ENCODE measurements around the gene C11orf86.

DNA sequence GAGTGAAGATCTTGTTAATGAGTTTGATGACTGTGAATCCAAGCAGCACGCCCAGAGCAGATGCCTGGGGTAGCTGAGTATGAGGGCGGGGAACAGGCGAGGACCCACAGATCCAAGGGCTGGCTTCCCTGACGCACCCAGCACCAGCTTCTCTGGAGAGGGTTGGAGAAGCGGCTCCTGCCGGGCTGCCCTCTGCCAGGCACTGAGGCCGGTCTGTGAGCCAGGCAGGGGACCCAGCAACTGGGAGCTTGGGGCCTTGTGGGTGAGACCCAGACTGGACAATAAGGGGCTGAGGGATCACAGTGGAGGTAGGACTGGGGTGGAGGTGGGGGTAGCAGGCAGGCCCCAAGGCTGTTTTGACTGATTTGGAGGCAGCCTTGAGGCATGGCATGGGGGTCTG is 39.2 kb downstream of the C11orf86 start:
- no peak for TF ChIP-seq EZH2 (IDR thresholded peaks at IDR 0.05; ENCODE audit: borderline replicate concordance, low read depth, low read length, poor library complexity, severe bottlenecking)
- TF ChIP-seq, protein P1, sequence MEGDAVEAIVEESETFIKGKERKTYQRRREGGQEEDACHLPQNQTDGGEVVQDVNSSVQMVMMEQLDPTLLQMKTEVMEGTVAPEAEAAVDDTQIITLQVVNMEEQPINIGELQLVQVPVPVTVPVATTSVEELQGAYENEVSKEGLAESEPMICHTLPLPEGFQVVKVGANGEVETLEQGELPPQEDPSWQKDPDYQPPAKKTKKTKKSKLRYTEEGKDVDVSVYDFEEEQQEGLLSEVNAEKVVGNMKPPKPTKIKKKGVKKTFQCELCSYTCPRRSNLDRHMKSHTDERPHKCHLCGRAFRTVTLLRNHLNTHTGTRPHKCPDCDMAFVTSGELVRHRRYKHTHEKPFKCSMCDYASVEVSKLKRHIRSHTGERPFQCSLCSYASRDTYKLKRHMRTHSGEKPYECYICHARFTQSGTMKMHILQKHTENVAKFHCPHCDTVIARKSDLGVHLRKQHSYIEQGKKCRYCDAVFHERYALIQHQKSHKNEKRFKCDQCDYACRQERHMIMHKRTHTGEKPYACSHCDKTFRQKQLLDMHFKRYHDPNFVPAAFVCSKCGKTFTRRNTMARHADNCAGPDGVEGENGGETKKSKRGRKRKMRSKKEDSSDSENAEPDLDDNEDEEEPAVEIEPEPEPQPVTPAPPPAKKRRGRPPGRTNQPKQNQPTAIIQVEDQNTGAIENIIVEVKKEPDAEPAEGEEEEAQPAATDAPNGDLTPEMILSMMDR (conservative IDR thresholded peaks at IDR 0.05; ENCODE audit: low read depth, low read length), result no peak
